GM23338 (cell line): ENCODE data around the gene EGF. TPM values are rescaled to one million over a fixed set of nuclear protein-coding genes. Genes with fewer than 3 reads are reported as not detected.

ENCODE experiments used
- ATAC-seq: fragments of 200-7000 bp; cut with Tn5 transposase; 3 replicates; pipeline ENCODE4 v1.9.1; 2020
- DNase-seq: peaks from one replicate; pipeline ENCODE4 v3.0.0-alpha.2; 2015; ENCODE audit warnings: low spot score
- H2AFZ ChIP-seq: fragments of 200-600 bp; sonication (generic); 2 replicates; pipeline ENCODE4 v1.8.0; 2016; ENCODE audit warnings: antibody characterized with exemption, mild to moderate bottlenecking, moderate library complexity
- H3F3A ChIP-seq: fragments of 200-600 bp; sonication (generic); replicated peaks from 2 replicates; pipeline ENCODE4 v1.8.0; 2017; ENCODE audit warnings: antibody characterized with exemption, mixed run types, low read depth
- H3K27ac ChIP-seq: fragments of 200-600 bp; sonication (generic); 2 replicates; pipeline ENCODE4 v1.6.1; 2016; ENCODE audit warnings: low read depth
- H3K27me3 ChIP-seq: fragments of 200-600 bp; sonication (generic); 2 replicates; pipeline ENCODE4 v1.8.0; 2016; ENCODE audit warnings: mild to moderate bottlenecking, mixed run types, moderate library complexity; ENCODE audit not compliant: insufficient read depth
- H3K36me3 ChIP-seq: fragments of 200-600 bp; sonication (generic); 2 replicates; pipeline ENCODE4 v1.8.0; 2016; ENCODE audit warnings: mild to moderate bottlenecking; ENCODE audit not compliant: insufficient read depth
- H3K4me1 ChIP-seq: fragments of 200-600 bp; sonication (generic); 2 replicates; pipeline ENCODE4 v1.8.0; 2016; ENCODE audit warnings: mild to moderate bottlenecking, moderate library complexity; ENCODE audit not compliant: insufficient read depth
- H3K4me2 ChIP-seq: fragments of 200-600 bp; sonication (generic); 2 replicates; pipeline ENCODE4 v1.7.1; 2017; ENCODE audit warnings: mixed run types
- H3K4me3 ChIP-seq: fragments of 200-600 bp; sonication (generic); 2 replicates; pipeline ENCODE4 v1.6.1; 2016; ENCODE audit warnings: mixed run types
- H3K79me2 ChIP-seq: fragments of 200-600 bp; sonication (generic); replicated peaks from 2 replicates; pipeline ENCODE4 v1.8.0; 2017; ENCODE audit warnings: mild to moderate bottlenecking; ENCODE audit not compliant: insufficient read depth
- H3K9me2 ChIP-seq: fragments of 200-600 bp; sonication (generic); 2 replicates; pipeline ENCODE4 v1.8.0; 2017; ENCODE audit not compliant: insufficient read depth
- H4K20me1 ChIP-seq: fragments of 200-600 bp; sonication (generic); replicated peaks from 2 replicates; pipeline ENCODE4 v1.8.0; 2017; ENCODE audit warnings: mild to moderate bottlenecking; ENCODE audit not compliant: insufficient read depth
- H3K27ac Mint-ChIP-seq: 2 replicates; pipeline ENCODE4 v1.8.0; 2020; ENCODE audit warnings: inconsistent platforms, mild to moderate bottlenecking, moderate library complexity, mixed read lengths
- H3K27me3 Mint-ChIP-seq: 3 replicates; pipeline ENCODE4 v1.8.0; 2022; ENCODE audit warnings: low read depth, mild to moderate bottlenecking, moderate library complexity, mixed read lengths, inconsistent platforms; ENCODE audit not compliant: insufficient read depth, poor library complexity
- H3K36me3 Mint-ChIP-seq: 3 replicates; pipeline ENCODE4 v1.8.0; 2021; ENCODE audit warnings: low read depth, mild to moderate bottlenecking, inconsistent platforms, moderate library complexity, mixed read lengths
- H3K4me1 Mint-ChIP-seq: 3 replicates; pipeline ENCODE4 v1.8.0; 2020; ENCODE audit warnings: mild to moderate bottlenecking, inconsistent platforms, mixed read lengths
- H3K4me3 Mint-ChIP-seq: 3 replicates; pipeline ENCODE4 v1.8.0; 2021; ENCODE audit warnings: moderate library complexity, mild to moderate bottlenecking, inconsistent platforms, mixed read lengths
- H3K9me3 Mint-ChIP-seq: 3 replicates; pipeline ENCODE4 v1.8.0; 2020; ENCODE audit warnings: moderate library complexity, mild to moderate bottlenecking, inconsistent platforms, mixed read lengths
- EZH2 ChIP-seq: fragments of 200-600 bp; sonication (generic); IDR thresholded peaks from one replicate; pipeline ENCODE4 v1.8.0; 2017; ENCODE audit warnings: antibody characterized with exemption, mild to moderate bottlenecking, low read depth; ENCODE audit not compliant: unreplicated experiment
- ZNF114 ChIP-seq: fragments of 250-450 bp; sonication (Bioruptor Pico); IDR thresholded peaks from 2 replicates; pipeline ENCODE4 v1.5.0; 2020; ENCODE audit warnings: mild to moderate bottlenecking, moderate library complexity
- ZNF462 ChIP-seq: fragments of 250-450 bp; sonication (Bioruptor Pico); IDR thresholded peaks from 2 replicates; pipeline ENCODE4 v1.5.0; 2020; ENCODE audit warnings: mild to moderate bottlenecking, moderate library complexity
- polyA plus RNA-seq: library from polyadenylated mRNA; unstranded; fragments of >200 nt; fragmentation: Nextera tagmentation; extraction: Ambion mirVana; gene quantifications from 2 replicates; pipeline ENCODE4 v1.2.1, GENCODE V29; 2016
- total RNA-seq: library from RNA; depleted of rRNA; stranded (reverse); fragments of >200 nt; shearing (Covaris generic); gene quantifications from 2 replicates; pipeline ENCODE4 v1.2.3, GENCODE V29; 2014
- TF ChIP-seq, protein P1 (sequence below), 2 experiments: fragments of 200-600 bp in 1 of 2; sonication (generic) in 1 of 2; conservative IDR thresholded peaks; 2 replicates each; pipeline versions ENCODE4 v1.5.1 to v1.6.1; 2016 to 2017; ENCODE audit warnings: antibody characterized with exemption in 2 of 2, low read depth in 2 of 2, mild to moderate bottlenecking in 2 of 2, moderate library complexity in 1 of 2

Gene EGF
- total and polyA plus RNA-seq, 2 experiments from 2014 or later: 1.4 to 3.0 TPM

DNA sequence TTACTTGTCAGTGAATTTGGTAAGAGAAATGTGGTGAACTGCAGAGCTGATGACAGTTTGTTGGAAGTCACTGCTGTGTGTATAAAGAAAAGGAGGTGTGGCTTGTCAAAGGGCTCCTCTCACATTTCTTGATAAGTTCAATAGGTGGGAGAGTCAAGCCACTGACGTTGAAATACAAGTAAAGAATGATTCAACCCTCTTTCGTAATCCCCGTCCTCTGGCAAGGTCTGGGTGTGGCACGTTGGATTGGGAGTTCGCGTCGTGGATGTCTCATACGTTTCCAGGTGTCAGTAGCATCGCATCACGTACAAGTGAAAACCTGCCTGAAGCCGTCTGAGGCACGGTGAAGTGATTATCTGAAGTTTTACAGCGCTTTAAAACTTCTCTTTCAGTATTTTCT, 76.4 kb downstream of the EGF start (continued):
- TF ChIP-seq, protein P1, sequence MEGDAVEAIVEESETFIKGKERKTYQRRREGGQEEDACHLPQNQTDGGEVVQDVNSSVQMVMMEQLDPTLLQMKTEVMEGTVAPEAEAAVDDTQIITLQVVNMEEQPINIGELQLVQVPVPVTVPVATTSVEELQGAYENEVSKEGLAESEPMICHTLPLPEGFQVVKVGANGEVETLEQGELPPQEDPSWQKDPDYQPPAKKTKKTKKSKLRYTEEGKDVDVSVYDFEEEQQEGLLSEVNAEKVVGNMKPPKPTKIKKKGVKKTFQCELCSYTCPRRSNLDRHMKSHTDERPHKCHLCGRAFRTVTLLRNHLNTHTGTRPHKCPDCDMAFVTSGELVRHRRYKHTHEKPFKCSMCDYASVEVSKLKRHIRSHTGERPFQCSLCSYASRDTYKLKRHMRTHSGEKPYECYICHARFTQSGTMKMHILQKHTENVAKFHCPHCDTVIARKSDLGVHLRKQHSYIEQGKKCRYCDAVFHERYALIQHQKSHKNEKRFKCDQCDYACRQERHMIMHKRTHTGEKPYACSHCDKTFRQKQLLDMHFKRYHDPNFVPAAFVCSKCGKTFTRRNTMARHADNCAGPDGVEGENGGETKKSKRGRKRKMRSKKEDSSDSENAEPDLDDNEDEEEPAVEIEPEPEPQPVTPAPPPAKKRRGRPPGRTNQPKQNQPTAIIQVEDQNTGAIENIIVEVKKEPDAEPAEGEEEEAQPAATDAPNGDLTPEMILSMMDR (conservative IDR thresholded peaks at IDR 0.05; ENCODE audit: low read depth in 2 of 2): no peak
- TF ChIP-seq EZH2 (no peak), ZNF462 (CRISPR knock-in tag) (no peak)

- no peak overlapping the region for H2AFZ ChIP-seq
- H3K27ac Mint-ChIP-seq: no peak overlapping the region
- H3K79me2 ChIP-seq: no peaks in the 10 kb centered on the region
- H3K4me1 Mint-ChIP-seq: no peaks in the 10 kb centered on the region
- no peaks in the 10 kb centered on the region for H3K36me3 ChIP-seq
- H3K27me3 ChIP-seq: no peaks in the 10 kb centered on the region
- no peak overlapping the region for H3K4me2 ChIP-seq
- no peak overlapping the region for H3K4me3 ChIP-seq
- H3K27me3 Mint-ChIP-seq: no peaks in the 10 kb centered on the region
- ATAC-seq (no peak), DNase-seq (no peak)
- no peaks in the 10 kb centered on the region for H3K9me3 Mint-ChIP-seq
- H3K4me1 ChIP-seq: no peaks in the 10 kb centered on the region
- no peaks in the 10 kb centered on the region for H3K9me2 ChIP-seq
- H3K36me3 Mint-ChIP-seq: no peaks in the 10 kb centered on the region
- H3K27ac ChIP-seq: no peak overlapping the region
- no peaks in the 10 kb centered on the region for H3F3A ChIP-seq
- no peaks in the 10 kb centered on the region for H4K20me1 ChIP-seq
- no peak for TF ChIP-seq ZNF462 (CRISPR knock-in tag)
- no peak for TF ChIP-seq ZNF114 (CRISPR knock-in tag)
- H3K4me3 Mint-ChIP-seq: no peak overlapping the region
These were observed 76.9 kb downstream of the EGF start for GRCh38 chr4:109989618-109990017.
